ENCODE results near the gene GLB1L2. TPM values are rescaled to one million over a fixed set of nuclear protein-coding genes. Genes with fewer than 3 reads are reported as not detected.

The GLB1L2 gene
- total and polyA plus RNA-seq, 2 experiments from 2014 or later: 3.3 to 12.3 TPM

GRCh38 chr11:134346101-134346975 lies 14.6 kb downstream of the GLB1L2 start (continued):
- TF ChIP-seq ETS1 (IDR thresholded peaks at IDR 0.05) (no peak), CREB1 (CRISPR knock-in tag; IDR thresholded peaks at IDR 0.05; ENCODE audit: low read depth) (no peak), STAT1 (IDR thresholded peaks at IDR 0.05; ENCODE audit: unreplicated experiment) (no peak)

GRCh38 chr11:134346976-134347350 lies 15.2 kb downstream of the GLB1L2 start:
- no peak overlapping the region for H3K27ac Mint-ChIP-seq
- DNase-seq (ENCODE audit: low spot score) (no peak), ATAC-seq (no peak)
- Histone ChIP-seq H3F3A (replicated peaks; ENCODE audit: low read depth) (no peaks in the 10 kb centered on the region), H3K27ac (ENCODE audit: low read depth) (no peak overlapping the region), H4K20me1 (replicated peaks; ENCODE audit: insufficient read depth) (no peaks in the 10 kb centered on the region), H3K4me2 (no peak overlapping the region), H3K4me1 (ENCODE audit: insufficient read depth) (peaks cover 16% of the 10 kb centered on the region), H3K4me3 (no peak overlapping the region), H3K36me3 (ENCODE audit: insufficient read depth) (no peaks in the 10 kb centered on the region), H3K27me3 (ENCODE audit: insufficient read depth) (no peaks in the 10 kb centered on the region), H3K9me2 (ENCODE audit: insufficient read depth) (0 out of 2 replicates have a peak, but pooled peaks cover 3% of the 10 kb centered on the region), H3K79me2 (replicated peaks; ENCODE audit: insufficient read depth) (no peaks in the 10 kb centered on the region), H2AFZ (no peak overlapping the region)
- H3K27me3 Mint-ChIP-seq (ENCODE audit: insufficient read depth, low read depth, poor library complexity): peaks cover 6% of the 10 kb centered on the region
- H3K4me1 Mint-ChIP-seq: peaks cover 25% of the 10 kb centered on the region
- no peaks in the 10 kb centered on the region for H3K36me3 Mint-ChIP-seq (ENCODE audit: low read depth)
- H3K9me3 Mint-ChIP-seq: no peaks in the 10 kb centered on the region
- no peak overlapping the region for H3K4me3 Mint-ChIP-seq
- TF ChIP-seq REST (IDR thresholded peaks at IDR 0.05; ENCODE audit: unreplicated experiment): no peak
- TF ChIP-seq STAT1 (IDR thresholded peaks at IDR 0.05; ENCODE audit: unreplicated experiment): no peak
- TF ChIP-seq JUNB (IDR thresholded peaks at IDR 0.05; ENCODE audit: unreplicated experiment): no peak
- TF ChIP-seq NANOG (IDR thresholded peaks at IDR 0.05; ENCODE audit: borderline replicate concordance): no peak
- TF ChIP-seq EZH2 (IDR thresholded peaks at IDR 0.05; ENCODE audit: low read depth, unreplicated experiment): no peak
- TF ChIP-seq ZNF462 (CRISPR knock-in tag; IDR thresholded peaks at IDR 0.05): no peak
- TF ChIP-seq EZH2phosphoT487 (IDR thresholded peaks at IDR 0.05; ENCODE audit: unreplicated experiment): no peak
- no peak for TF ChIP-seq CTCF (conservative IDR thresholded peaks at IDR 0.05; ENCODE audit: low read depth in 2 of 2)
- TF ChIP-seq CREB1 (CRISPR knock-in tag; IDR thresholded peaks at IDR 0.05; ENCODE audit: low read depth): no peak

Measured in GM23338 (cell line).